Stimulated activated CD4-positive, alpha-beta T cell treated with anti-CD3 and anti-CD28 coated beads, TNF-alpha, amount 100 ng/mL, for 1 hour (primary cell): ENCODE results near the gene SFR1.

Source experiments
- DNase-seq, 3 donors: peaks; one replicate each; pipeline ENCODE4 v3.0.0-alpha.2; 2020; ENCODE audit warnings: low read depth in 3 of 3, low spot score in 1 of 3

SFR1 gene

GRCh38 chr10:104104418-104104817, 17.6 kb upstream of the SFR1 start:
- DNase-seq, result no peak

- DNase-seq, result no peak
Measured at GRCh38 chr10:104104926-104105325, 17.0 kb upstream of the SFR1 start.

GRCh38 chr10:104109908-104110662, 11.9 kb upstream of the SFR1 start:
- no peak for DNase-seq

GRCh38 chr10:104113376-104113956, 8.5 kb upstream of the SFR1 start:
- DNase-seq, result no peak

DNA sequence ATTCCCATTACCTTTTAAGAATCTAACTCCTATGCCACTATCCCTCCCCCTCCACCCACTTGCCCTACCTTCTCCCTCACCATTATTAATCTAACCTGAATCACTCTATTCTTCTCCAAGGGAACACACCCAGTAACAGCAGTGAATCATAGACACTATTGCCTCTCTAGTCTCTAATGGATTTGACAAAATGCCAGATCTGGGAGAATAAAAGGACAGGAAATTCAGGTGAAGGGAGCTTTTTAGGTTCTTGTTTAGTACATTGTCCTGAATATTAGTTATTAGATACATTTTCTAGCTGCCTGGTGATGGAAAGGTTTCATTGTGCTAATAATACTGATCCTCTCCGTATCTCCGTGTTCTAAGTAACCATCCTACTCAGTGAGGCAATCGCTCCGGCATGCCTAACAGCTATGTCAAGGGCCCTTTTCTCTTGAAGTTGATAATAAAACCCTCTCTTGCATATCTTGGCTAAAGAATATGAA, 4.1 kb upstream of the SFR1 start:
- DNase-seq, result no peak

DNA sequence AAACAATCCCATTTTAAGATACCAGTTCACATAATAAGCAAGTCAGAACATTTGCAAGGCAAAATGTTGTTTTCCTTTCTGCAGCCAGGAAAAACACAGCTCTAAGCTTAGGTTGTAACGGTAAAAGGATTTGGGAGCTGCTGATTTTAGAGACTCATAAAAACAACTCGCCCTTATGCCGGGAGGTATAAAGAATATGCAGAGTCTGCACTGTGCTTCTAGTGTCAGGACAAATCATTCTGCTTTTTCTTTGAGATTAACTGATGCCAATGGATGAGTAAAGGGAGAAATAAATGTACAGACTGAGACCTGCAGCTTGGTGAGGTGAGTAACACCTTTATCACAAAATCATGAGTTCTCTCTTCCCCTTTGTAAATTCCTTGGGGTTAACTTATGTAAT, 2.0 kb upstream of the SFR1 start:
- no peak for DNase-seq

GRCh38 chr10:104120512-104120902, 1.5 kb upstream of the SFR1 start:
- no peak for DNase-seq

DNA sequence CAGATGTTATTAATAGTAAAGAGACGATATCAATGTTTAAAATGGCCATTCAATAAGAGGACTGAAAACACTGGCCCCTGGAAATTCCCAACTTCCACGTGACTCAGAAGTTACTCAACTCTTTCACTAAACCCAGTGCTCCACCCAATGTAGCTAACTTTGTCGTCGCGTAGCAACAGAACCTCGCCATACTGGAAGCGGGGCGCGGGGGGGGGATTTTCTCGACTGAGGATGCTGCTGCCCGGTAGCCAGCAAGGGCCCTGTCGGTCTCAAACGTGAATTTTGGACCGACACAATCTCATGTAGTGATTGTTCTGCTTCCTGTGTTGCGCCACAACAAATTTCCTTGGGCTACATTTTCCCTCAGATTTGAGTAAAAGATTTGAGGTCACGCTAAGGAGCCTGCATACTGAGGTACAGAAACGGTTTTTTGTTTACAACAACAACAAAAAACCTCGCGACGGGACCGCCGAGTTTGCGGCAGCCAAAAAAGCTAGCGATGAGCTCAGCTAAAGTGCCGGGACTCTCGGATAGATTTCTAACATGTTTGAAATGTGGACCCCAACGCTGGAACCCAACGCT, 977 bp upstream of the SFR1 start:
- DNase-seq, result peak; percentile 45 to 76 (median 64)

- DNase-seq, result no peak
Measured at GRCh38 chr10:104122225-104123107, 495 bp downstream of the SFR1 start.

DNA sequence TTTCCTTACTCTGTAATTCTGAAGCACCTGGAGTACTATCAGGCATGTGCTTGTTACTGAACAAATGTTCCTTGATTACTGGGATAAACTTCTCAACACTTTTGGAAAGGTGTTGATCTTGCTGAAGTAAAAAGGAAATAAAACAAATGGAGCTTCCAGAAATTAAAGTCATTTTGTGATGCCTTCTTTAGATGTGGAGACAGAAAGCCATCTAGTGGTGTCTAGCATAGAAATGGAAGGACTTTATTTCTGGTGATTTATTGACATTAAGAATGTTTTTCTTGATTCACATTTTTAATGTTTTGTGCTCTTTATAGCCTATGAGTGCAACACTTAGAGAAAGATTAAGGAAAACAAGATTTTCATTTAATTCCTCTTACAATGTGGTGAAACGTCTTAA, 1.4 kb downstream of the SFR1 start:
- DNase-seq, result no peak

DNA sequence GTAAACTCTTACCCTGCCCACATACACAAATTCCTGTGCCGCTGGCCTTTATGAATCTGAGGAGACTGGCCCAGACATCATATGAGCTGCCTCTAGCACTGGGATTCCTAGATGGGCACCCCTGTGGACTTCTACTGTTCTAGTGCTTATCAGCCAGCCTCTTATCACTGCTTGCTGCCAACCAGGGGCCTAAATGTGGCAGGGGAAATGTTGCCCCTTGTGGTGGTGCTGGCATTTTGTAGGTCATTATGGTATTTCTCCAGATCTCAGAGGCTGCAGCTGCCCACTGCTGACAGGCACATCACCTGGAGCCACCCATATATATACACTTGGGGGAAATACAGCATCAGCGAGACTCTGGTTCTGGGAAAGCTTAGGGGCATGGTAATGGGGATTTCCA, 5.4 kb downstream of the SFR1 start:
- DNase-seq, result no peak

- DNase-seq, result no peak
Measured at GRCh38 chr10:104128214-104128613, 6.2 kb downstream of the SFR1 start.

DNA sequence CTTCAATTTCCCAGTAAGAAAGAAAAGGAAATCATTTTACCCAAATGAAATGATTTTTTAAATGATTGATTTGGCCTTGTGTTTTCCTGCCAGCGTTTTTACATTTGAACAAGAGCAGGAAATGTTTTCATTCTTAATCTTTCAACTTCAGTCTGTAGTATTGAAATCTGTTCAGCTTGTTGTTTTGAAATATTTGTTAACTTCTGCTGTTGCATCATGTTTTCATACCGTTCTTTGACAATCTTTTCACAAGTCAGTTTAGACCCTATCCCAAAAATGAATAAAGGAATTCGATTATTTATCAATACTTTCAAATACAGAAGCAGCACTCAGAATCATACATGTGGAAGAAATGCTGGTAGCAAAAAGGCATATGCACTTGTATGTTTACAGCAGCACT, 8.1 kb downstream of the SFR1 start:
- no peak for DNase-seq

- DNase-seq, result no peak
Measured at GRCh38 chr10:104138131-104138530, 16.2 kb downstream of the SFR1 start.

DNA sequence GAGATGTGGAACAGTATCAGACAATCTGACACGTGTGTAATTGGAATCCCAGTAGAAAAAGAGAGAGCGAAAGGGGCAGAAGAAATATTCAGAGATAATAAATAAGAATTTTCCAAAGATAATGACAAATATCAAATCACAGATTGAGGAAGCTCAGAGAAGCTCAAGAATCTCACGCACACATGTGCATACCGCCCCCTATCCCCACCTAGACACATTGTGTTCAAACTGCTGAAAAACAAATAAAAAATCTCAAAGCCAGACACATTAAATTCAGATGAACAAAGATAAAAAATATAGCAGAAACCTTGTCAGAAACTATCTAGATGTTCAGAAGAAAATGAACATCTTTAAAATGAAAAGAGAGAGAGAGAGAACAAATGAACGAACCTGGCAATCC, 17.2 kb downstream of the SFR1 start:
- no peak for DNase-seq

- no peak for DNase-seq
Measured at GRCh38 chr10:104142081-104142480, 20.1 kb downstream of the SFR1 start.

GRCh38 chr10:104143829-104144228, 21.9 kb downstream of the SFR1 start:
- no peak for DNase-seq

- no peak for DNase-seq
Measured at GRCh38 chr10:104144931-104145330, 23.0 kb downstream of the SFR1 start.

DNA sequence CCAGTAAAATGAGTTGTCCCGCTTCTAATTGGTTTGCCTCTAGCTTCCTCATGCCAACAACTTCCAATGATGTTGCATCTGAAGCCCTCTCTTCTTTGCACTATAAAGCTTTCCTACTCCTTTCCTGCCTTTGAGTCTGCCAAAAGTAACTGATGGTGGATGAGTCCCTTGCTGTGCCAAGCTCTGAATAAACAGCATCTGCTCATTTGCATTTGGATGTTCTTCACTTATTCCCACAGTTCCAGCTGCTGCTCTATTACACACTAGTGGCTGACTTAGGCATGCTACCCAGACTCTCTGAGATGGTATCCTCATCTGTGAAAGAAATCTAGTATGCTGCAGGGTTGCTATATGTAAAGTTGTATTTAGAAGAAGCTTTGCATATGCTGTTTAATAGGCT, 24.9 kb downstream of the SFR1 start:
- no peak for DNase-seq

DNA sequence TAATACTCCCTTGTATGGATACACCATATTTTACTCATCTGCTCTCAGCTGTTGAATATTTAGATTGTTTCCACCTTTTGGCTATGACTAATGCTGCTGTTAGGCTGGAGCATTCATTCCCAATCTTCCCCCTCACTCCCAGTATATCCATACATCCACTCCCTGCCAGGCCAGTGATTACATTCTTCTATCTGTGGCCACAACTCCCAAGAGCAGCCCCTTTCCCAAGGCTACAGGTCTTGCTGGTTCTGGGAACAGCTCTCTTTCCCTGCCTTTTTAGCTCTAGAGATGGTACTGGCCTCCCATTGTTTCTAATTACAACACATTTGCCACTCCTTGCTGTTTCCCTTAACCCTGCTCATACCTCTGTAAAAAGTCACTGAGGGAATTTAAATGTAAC, 28.2 kb downstream of the SFR1 start:
- DNase-seq, result no peak

DNA sequence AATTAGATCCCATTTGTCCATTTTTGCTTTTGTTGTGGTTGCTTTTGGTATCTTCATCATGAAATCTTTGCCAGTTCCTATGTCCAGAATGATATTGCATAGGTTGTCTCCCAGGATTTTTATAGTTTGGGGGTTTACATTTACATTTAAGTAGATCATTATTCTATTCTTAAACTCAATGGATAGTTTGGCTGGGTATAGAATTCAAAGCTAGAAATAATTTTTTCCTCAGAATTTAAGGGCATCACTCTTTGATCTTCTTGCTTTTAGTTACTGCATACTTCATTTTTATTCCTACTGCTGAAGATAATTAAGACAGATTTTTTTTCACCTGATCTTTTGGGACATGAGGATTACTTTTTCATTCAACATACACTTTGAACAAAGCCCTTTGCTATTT, 29.8 kb downstream of the SFR1 start:
- DNase-seq, result no peak

DNA sequence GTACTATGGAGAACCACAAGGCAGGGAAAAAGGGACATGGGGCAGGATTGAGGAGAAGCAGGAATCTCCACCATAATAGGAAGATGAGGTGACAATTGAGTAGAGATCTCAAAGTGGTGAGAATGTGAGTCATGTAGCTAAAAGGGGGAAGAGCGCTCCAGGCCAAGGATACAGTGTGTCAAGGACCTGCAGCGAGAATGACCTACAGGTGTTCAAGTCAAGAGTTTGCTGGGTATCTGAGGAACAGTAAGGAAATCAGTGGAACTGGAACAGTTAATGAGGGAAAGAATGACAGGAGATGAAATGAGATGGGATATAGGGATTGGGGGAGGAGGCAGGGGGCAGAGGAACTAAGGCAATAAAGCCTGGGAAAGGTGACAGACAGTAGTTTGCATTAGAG, 33.6 kb downstream of the SFR1 start:
- no peak for DNase-seq
